ENCODE data around the gene TRAPPC2. TPM values are rescaled to one million over a fixed set of nuclear protein-coding genes. Genes with fewer than 3 reads are reported as not detected.
"Not testable (repeated sequence)": the region's sequence is repeated elsewhere in the genome, so short reads cannot be mapped to it uniquely, and the experiment has no call there.

TRAPPC2 gene
- total RNA-seq, 3 donors from 2014 or later: 8.2 to 25.3 (median 21.0) TPM

DNA sequence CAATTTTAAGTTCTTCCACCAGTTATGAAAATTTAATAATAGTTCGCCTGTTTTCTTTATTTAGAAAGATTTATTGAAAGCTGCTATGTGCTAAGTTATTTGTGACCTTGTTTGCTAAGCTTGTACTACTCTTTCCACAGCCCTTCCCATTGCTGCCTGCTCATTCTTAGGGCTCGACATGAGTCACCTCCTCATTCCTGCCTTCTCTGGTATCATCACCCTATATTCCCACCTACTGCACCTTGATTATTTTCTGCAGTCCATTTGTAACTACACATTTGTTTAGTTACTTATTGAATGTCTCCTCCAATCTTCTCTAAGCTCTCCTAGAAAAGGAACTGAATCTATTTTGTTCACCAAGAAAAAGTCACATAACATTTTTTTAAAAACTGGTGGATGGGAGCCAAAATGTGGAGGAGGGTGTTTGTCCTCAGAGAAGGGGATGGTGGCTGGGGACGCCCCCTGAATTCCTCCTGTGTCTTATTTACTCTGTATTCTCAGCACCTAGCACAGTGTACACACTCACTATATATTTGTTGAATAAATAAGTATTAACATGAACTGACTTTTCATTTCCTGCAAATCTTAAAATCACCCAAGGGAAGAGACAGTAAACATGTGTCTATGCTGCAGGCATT lies 49.2 kb downstream of the TRAPPC2 start:
- TF ChIP-seq POLR2A (IDR thresholded peaks at IDR 0.05) (no peak), POLR2AphosphoS5 (IDR thresholded peaks at IDR 0.05) (no peak), CTCF (IDR thresholded peaks at IDR 0.05) (no peak)
- H3K9me3 ChIP-seq: no peaks in the 10 kb centered on the region
- intact Hi-C loops (cut with DNase I; ENCODE audit: low total_unique reads): no loop called here
- no peaks in the 10 kb centered on the region for H3K4me1 ChIP-seq
- H3K4me3 ChIP-seq: no peak overlapping the region
- no peaks in the 10 kb centered on the region for H3K36me3 ChIP-seq
- DNase-seq (ENCODE audit: low spot score in 2 of 2): no peak
- peaks cover 0 to 41% of the 10 kb centered on the region in 2 donors for H3K27me3 ChIP-seq
- H3K27ac ChIP-seq: no peak overlapping the region

GRCh38 chrX:13684361-13684760 lies 50.1 kb downstream of the TRAPPC2 start:
- Histone ChIP-seq H3K9me3 (no peaks in the 10 kb centered on the region), H3K27ac (no peak overlapping the region), H3K4me1 (no peaks in the 10 kb centered on the region), H3K36me3 (no peaks in the 10 kb centered on the region), H3K27me3 (peaks cover 0 to 40% of the 10 kb centered on the region in 2 donors), H3K4me3 (no peak overlapping the region)
- no peak for DNase-seq (ENCODE audit: low spot score in 2 of 2)
- TF ChIP-seq POLR2A (IDR thresholded peaks at IDR 0.05): no peak
- TF ChIP-seq POLR2AphosphoS5 (IDR thresholded peaks at IDR 0.05): no peak
- TF ChIP-seq CTCF (IDR thresholded peaks at IDR 0.05): no peak
- intact Hi-C loops (cut with DNase I; ENCODE audit: low total_unique reads): no loop called here

DNA sequence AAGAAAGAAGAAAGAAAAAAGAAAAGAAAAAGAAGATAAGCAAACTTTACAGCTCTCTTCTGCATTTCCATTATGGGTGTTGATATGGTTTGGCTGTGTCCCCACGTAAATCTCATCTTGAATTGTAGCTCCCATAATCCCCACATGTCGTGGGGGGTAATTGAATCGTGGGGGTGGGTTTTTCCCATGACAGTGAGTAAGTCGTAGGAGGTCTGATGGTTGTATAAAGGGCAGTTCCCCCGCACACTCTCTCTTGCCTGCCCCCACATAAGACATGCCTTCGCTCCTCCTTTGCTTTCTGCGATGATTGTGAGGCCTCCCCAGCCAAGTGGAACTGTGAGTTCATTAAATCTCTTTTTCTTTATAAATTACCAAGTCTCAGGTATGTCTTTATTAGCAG lies 52.8 kb downstream of the TRAPPC2 start:
- no peak overlapping the region for H3K4me3 ChIP-seq
- H3K27ac ChIP-seq: no peak overlapping the region
- H3K27me3 ChIP-seq: peaks cover 0 to 31% of the 10 kb centered on the region in 2 donors
- no peaks in the 10 kb centered on the region for H3K36me3 ChIP-seq
- no peaks in the 10 kb centered on the region for H3K4me1 ChIP-seq
- no peak for DNase-seq (ENCODE audit: low spot score in 2 of 2)
- intact Hi-C loops (cut with DNase I; ENCODE audit: low total_unique reads): no loop called here
- no peaks in the 10 kb centered on the region for H3K9me3 ChIP-seq
- no peak for TF ChIP-seq POLR2AphosphoS5 (IDR thresholded peaks at IDR 0.05)
- no peak for TF ChIP-seq POLR2A (IDR thresholded peaks at IDR 0.05)
- TF ChIP-seq CTCF (IDR thresholded peaks at IDR 0.05): no peak

DNA sequence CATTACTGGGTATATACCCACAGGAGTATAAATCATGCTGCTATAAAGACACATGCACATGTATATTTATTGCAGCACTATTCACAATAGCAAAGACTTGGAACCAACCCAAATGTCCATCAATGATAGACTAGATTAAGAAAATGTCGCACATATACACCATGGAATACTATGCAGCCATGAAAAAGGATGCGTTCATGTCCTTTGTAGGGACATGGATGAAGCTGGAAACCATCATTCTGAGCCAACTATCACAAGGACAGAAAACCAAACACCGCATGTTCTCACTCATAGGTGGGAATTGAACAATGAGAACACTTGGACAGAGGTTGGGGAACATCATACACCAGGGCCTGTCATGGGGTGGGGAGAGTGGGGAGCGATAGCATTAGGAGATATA lies 54.7 kb downstream of the TRAPPC2 start:
- DNase-seq (ENCODE audit: low spot score in 2 of 2); intact Hi-C loops (cut with DNase I; ENCODE audit: low total_unique reads); H3K27ac ChIP-seq; H3K36me3 ChIP-seq; H3K4me1 ChIP-seq; H3K4me3 ChIP-seq; H3K9me3 ChIP-seq: not testable (repeated sequence)
- H3K27me3 ChIP-seq: peaks cover 0 to 31% of the 10 kb centered on the region in 2 donors

DNA sequence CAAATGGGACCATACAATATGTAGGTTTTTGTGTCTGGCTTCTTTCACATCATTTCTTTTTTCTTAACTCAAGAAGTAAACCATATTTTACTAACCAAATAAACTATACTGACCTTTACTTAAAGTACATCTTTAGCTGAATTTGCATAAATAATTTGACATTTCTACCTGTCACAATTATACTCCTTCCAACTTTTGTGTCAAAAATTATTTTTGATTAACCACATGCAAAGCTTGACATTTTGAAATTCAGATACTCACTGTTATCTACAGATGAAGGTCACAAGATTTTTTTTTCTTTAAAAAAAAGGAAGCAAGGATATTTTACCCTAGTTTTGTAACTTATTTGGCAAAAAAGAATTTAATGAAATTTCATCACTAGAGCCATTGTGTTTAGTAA lies 57.5 kb downstream of the TRAPPC2 start:
- TF ChIP-seq POLR2A (IDR thresholded peaks at IDR 0.05) (no peak), CTCF (IDR thresholded peaks at IDR 0.05) (no peak), POLR2AphosphoS5 (IDR thresholded peaks at IDR 0.05) (no peak)
- no peaks in the 10 kb centered on the region for H3K4me1 ChIP-seq
- intact Hi-C loops (cut with DNase I; ENCODE audit: low total_unique reads): no loop called here
- no peak overlapping the region for H3K27ac ChIP-seq
- peaks cover 0 to 30% of the 10 kb centered on the region in 2 donors for H3K27me3 ChIP-seq
- no peak overlapping the region for H3K4me3 ChIP-seq
- no peaks in the 10 kb centered on the region for H3K9me3 ChIP-seq
- H3K36me3 ChIP-seq: no peaks in the 10 kb centered on the region
- no peak for DNase-seq (ENCODE audit: low spot score in 2 of 2)

- intact Hi-C loops (cut with DNase I; ENCODE audit: low total_unique reads): no loop called here
- H3K36me3 ChIP-seq: no peaks in the 10 kb centered on the region
- no peaks in the 10 kb centered on the region for H3K4me1 ChIP-seq
- TF ChIP-seq POLR2A (IDR thresholded peaks at IDR 0.05): no peak
- TF ChIP-seq POLR2AphosphoS5 (IDR thresholded peaks at IDR 0.05): no peak
- no peak for TF ChIP-seq CTCF (IDR thresholded peaks at IDR 0.05)
- H3K4me3 ChIP-seq: no peak overlapping the region
- no peak for DNase-seq (ENCODE audit: low spot score in 2 of 2)
- H3K27ac ChIP-seq: no peak overlapping the region
- H3K27me3 ChIP-seq: peaks cover 0 to 28% of the 10 kb centered on the region in 2 donors
- H3K9me3 ChIP-seq: no peaks in the 10 kb centered on the region
These were observed 61.4 kb downstream of the TRAPPC2 start for GRCh38 chrX:13673016-13673415.
